ENCODE results near the gene PGM1. TPM values are rescaled to one million over a fixed set of nuclear protein-coding genes. Genes with fewer than 3 reads are reported as not detected.

The PGM1 gene
- total RNA-seq, 1 donor from 2014 or later, result 38.5 TPM

DNA sequence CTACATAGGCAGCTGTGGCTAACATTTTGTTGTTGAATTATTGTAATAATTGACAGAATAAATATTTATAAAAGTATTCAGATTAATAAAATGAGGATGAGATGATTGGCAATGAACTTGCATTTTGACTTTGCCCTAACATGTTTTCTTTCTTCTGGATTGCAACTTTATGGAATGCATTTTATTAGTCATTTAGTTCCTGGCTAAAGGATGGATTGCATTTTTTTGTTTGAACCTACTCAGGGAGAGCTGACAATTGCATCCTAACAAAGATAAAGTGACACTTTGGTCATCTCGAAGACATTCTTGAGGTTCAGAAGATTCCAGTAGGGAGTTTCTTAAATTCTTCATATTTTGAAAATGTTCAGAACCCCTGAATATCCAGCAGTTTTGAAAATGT is 37.5 kb downstream of the PGM1 start:
- no peak for DNase-seq (ENCODE audit: low read depth, low spot score)

DNA sequence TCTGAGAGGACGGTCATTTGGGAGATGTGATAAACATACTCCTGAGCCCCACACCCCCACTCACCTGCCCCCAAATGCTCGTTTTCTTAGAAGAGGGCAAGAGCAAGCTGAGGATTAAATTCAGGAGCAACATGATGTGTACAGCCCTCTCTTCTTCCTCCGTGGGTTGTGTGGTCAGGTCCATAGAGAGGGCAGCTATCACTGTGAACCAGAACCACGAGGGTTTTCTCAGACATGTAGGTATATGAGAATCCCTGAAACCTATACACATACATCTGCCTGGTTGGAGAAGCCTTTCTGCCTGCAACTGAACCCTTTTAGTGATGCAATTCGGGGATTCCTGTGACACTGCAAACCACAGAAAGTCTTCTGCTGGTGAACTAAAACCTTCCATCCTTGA is 38.9 kb downstream of the PGM1 start:
- DNase-seq (ENCODE audit: low read depth, low spot score), result no peak

DNA sequence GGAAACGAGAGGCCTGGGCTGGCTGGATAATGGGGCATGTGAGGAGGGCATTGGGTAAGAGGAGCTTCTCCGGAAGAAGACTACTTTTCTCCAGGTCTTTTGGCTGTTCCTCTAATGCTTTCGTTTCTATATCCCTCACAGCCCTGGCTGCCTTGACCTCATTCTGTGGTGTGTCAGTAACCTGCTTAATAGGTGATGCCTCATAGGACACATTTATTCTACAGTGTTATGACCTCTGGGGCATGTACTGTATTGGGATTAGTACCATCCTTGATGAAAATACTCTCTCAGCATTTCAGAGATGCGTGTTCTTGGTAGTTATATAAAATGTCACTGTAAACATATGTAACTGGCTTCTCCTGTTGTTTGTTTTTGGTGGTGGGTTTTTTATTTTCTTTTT is 40.1 kb downstream of the PGM1 start:
- no peak for DNase-seq (ENCODE audit: low read depth, low spot score)

DNA sequence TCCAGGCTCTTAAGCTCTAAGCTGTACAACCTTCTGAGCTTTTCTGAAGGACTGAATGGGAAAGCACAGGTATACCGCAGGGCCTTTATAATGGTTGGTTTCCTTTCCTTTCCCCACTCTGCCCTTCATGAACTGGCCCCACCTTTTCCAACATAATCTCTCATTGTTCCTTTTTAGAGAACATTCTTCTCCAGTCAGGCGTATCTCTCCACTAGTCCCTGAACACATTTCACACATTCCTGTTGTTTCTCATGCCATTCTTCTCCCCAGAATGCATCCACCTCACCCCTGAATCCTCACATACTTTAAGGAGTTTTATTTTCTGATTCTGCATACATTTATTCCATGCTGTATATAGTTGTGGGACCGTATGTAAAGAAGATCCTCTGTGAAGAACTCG is 41.3 kb downstream of the PGM1 start:
- DNase-seq (ENCODE audit: low read depth, low spot score), result no peak

DNA sequence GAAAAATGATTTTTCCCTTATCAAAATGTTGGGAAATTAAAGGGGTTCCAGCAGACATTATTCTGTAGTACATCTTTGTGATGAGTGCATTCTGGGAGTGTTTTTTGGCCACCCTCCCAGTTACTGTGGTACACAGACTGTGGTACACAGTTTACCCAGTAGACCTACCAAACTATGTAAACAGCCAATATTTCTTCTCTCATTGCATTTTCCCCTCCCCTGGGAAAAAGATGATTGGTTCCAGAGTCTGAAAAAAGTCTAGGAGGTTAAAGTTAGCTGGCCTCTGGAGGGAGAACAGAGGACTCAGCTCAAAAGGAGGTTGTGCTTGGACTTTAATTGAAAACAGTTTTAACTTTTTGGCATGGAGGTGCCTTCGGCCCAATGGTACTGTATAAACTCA is 42.5 kb downstream of the PGM1 start:
- no peak for DNase-seq (ENCODE audit: low read depth, low spot score)

DNA sequence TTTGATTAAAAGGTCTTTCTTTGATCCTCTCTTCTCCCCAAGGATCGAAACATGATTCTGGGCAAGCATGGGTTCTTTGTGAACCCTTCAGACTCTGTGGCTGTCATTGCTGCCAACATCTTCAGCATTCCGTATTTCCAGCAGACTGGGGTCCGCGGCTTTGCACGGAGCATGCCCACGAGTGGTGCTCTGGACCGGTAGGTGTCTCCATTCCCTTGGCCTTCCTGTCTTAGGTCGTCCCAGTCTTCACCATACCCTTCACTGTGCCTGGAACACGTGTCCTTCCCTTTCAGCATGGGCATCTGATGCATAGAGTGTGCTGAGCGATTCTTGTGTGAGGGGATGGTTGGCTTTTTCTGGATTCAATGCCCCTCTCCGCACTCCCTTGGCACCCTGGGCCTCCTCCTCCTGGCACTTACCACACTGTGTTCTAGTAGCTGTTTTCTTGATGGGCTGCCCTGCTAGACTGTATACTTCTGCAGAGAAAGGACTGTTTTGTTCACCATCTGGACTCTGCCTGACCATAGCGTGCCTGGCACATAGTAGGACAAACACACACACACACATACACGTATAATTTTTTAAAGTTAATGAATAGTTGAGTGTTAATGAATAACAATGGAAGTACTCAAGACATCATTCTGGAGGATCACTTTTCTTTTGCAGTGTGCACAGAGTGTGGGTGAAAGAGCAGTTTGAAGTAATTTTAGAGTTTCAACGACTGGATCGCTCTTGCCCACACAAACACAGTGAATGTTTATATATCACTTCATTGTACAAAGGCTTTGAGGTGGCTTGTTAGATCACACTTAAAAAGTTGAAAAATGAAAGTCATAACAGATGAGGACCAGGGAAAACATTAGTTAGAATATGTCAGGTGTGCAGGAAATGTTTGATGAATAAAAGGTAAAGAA is 43.2 kb downstream of the PGM1 start:
- DNase-seq (ENCODE audit: low read depth, low spot score), result no peak

DNA sequence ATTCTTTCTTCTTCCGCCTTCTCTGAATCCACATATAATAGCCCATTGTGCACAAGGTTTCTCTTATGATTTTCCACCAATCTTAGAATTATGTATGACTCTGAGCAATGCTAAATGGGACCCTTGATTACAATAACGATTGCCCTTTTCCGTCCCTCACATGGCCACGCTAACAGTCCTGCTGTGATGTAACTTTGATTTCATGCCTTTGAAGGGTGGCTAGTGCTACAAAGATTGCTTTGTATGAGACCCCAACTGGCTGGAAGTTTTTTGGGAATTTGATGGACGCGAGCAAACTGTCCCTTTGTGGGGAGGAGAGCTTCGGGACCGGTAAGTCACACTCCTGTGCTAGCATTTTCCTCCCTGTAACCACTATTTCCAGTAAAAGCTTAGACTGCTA is 45.3 kb downstream of the PGM1 start:
- DNase-seq (ENCODE audit: low read depth, low spot score), result no peak

GRCh38 chr1:63638875-63639274 is 45.7 kb downstream of the PGM1 start:
- no peak for DNase-seq (ENCODE audit: low read depth, low spot score)

GRCh38 chr1:63640633-63641567 is 47.7 kb downstream of the PGM1 start:
- DNase-seq (ENCODE audit: low read depth, low spot score), result no peak

- no peak for DNase-seq (ENCODE audit: low read depth, low spot score)
Observed at GRCh38 chr1:63641615-63642014, 48.4 kb downstream of the PGM1 start.

GRCh38 chr1:63642901-63643300 is 49.7 kb downstream of the PGM1 start:
- DNase-seq (ENCODE audit: low read depth, low spot score), result no peak

- no peak for DNase-seq (ENCODE audit: low read depth, low spot score)
Observed at GRCh38 chr1:63643517-63643916, 50.3 kb downstream of the PGM1 start.

DNA sequence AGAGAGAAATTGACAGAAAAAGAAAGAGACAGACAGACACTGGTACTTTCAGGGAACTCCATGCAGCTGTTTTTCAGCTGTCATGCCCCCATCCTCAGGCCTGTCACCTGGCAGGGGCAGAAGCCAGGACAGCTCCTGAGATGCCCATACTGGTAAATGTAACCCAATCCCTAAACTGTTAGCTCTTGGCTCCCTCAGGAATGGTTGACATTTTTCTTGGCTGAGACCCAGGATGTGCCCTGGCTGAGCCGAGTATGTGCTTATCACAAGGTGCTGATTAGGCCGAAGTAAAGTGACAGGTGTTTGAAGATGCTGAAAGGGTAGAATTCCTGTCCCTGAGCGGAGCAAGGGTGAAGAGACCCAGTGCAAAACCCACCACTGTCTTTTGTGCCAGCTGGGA is 50.7 kb downstream of the PGM1 start:
- no peak for DNase-seq (ENCODE audit: low read depth, low spot score)

DNA sequence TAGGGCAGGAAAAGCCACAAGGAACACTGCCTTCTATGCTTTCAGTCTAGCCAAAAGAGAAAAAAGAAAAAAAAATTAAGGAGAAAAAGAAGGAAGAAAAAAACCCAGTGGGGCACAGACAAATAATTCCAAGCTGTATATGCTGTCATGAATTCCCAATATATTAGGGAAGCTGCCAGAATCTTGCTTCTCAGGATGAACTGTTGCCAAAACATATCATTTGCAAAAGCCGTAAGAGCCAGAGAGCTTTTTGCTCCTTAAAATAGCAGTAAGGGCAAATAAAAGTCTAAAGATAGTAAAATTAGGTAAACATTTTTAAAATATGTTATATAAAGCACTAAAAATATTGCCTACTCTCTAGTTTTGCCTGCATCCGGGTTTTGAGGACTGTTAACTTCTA is 52.1 kb downstream of the PGM1 start:
- no peak for DNase-seq (ENCODE audit: low read depth, low spot score)

DNA sequence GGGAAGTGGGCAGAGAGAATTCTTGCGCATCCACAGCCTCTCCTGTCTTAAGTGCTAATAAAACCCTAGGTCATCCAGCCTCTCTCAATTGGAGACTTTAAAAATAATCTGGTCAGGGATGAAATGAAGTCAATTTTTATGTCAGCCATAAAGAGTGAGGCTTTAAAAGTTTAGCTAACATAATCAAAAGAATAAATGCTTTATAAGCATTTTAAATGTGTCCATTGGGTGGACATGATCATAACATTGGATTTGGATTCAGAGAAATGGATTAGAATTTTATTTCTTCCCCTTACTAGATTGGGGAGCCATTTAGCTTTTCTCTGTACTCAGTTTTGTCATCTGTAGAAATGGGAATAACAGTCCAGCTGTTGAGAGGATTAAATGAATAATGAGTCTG is 55.5 kb downstream of the PGM1 start:
- no peak for DNase-seq (ENCODE audit: low read depth, low spot score)

DNA sequence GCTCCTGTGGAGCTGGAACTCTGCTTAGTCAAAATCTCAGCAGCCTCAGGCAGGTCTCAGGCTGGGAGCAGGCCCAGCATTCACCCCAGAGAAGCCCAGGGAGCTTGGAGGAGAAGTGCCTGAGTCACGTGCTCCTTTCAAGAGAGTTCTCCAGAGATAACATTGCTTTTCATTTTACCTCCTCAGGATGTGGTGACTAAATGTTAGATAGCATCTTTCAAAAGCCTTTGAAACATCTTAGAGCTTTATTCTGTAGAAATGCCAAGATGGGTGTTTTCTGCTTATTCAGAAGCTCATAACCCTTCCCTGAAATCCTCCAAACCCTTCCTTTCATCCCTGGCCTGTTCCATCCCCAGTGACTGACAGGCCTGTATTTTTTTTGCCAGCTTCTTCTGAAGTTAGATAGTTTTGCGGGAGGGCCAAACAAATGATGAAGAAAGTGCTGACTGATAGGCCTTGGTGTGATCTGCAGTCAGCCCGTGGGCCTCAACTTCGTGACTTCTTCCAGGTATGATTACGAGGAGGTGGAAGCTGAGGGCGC is 58.0 kb downstream of the PGM1 start:
- DNase-seq (ENCODE audit: low read depth, low spot score), result no peak

- DNase-seq (ENCODE audit: low read depth, low spot score), result no peak
Observed at GRCh38 chr1:63653976-63654375, 60.8 kb downstream of the PGM1 start.

DNA sequence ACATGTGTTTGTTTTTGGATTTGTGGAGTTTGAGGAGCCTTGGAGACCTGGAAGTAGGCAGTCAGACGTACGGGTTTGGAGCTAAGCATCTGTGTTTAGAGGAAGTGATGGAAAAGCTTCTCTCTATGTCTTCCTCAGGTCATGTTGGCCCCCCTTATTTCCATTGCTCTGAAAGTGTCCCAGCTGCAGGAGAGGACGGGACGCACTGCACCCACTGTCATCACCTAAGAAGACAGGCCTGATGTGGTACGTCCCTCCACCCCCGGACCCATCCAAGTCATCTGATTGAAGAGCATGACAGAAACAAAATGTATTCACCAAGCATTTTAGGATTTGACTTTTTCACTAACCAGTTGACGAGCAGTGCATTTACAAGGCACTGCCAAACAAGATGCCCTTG is 66.2 kb downstream of the PGM1 start:
- DNase-seq (ENCODE audit: low read depth, low spot score), result no peak

DNA sequence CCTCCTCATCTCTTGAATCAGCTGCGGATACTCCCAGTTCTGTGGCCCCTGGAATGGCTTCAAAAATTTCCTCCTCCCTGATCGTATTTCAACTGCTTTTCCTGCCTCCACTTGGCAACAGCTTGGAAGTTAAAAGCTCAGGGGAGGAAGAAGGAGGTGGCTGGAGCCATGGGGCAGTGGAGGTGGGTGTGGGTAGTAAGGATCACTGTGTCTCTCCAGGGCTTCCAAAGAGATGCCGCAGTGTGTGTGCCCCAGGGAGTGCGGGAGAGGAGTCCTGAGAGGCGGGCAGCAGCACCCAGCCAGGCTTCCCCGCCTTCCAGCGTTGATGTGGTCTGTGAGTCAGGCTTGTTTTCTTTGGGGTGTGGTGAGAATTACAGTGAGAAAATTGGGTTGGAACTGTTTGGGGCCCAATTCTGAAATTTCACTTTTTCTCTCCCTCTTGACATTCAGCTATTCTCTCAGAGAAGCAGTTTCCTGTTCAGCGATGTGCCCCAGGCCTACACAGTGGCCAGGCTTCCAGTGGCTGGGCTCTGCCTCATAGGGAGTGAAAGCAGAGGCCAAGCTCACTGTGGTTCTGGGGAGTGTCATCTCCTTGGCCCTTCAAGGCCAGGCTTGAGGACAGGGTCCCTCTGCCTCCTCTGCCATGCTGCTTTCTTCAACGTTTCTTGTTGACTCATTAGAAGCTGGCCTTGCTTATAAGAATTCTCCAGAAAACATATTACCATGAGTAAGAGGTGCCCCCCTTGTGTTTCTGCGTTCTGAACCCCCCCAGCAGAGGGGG is 69.0 kb downstream of the PGM1 start:
- DNase-seq (ENCODE audit: low read depth, low spot score), result no peak

GRCh38 chr1:63662841-63663240 is 69.6 kb downstream of the PGM1 start:
- no peak for DNase-seq (ENCODE audit: low read depth, low spot score)

DNA sequence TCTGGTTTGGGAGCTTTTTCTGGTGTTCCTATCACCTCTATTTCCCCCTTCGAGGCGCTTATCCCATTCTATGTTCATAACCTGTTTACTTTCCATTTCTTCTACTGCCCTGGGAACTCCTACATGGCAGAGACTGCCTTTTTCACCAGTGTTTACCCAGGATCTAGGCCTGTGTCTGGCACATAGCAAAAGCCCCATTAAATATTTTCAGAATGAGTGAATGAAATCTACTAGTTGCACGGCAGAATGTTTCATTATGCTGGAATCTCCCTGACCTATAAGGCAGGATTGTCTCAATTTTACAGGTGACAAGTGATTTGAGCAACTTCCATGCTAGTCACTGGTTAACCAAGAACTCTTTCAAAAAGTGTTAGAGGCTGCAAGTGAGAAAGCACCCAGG is 70.1 kb downstream of the PGM1 start:
- DNase-seq (ENCODE audit: low read depth, low spot score), result no peak
